ENCODE measurements around the gene SRBD1. TPM values are rescaled to one million over a fixed set of nuclear protein-coding genes. Genes with fewer than 3 reads are reported as not detected.

SRBD1 gene
- polyA plus RNA-seq, 1 donor (not counting 4 experiments of a cell fraction or from before 2014, with no cell fraction given), result 8.8 TPM

GRCh38 chr2:45651415-45652089, 40.5 kb upstream of the SRBD1 start, which contains the start of gene PRKCE:
Gene PRKCE, plus strand, starts transcription at chr2:45651675.
- Histone ChIP-seq H3K79me2 (ENCODE audit: control insufficient read depth, insufficient read depth, low read length) (no peaks in the 10 kb centered on the region), H3K4me2 (ENCODE audit: control insufficient read depth, extremely low read depth, insufficient read depth, low read depth, low read length) (peak within 1 kb of the TSS; percentile 91), H3K9me3 (ENCODE audit: control insufficient read depth, low read depth, low read length) (no peaks in the 10 kb centered on the region), H3K9ac (ENCODE audit: control insufficient read depth, extremely low read depth, insufficient read depth, low read length) (peak within 1 kb of the TSS; percentile 82), H3K27me3 (ENCODE audit: control insufficient read depth, extremely low read depth, insufficient read depth, low read length) (no peaks in the 10 kb centered on the region), H2AFZ (ENCODE audit: control insufficient read depth, low read length) (peak within 1 kb of the TSS; percentile 90), H3K36me3 (ENCODE audit: control insufficient read depth in 2 of 2, extremely low read depth in 1 of 2, insufficient read depth in 2 of 2, low read length in 2 of 2) (no peaks in the 10 kb centered on the region), H4K20me1 (ENCODE audit: control insufficient read depth, extremely low read depth, insufficient read depth, low read length) (no peaks in the 10 kb centered on the region), H3K9me1 (ENCODE audit: control insufficient read depth, extremely low read depth, insufficient read depth, low read length) (no peaks in the 10 kb centered on the region), H3K4me3 (ENCODE audit: control insufficient read depth in 2 of 3, extremely low read depth in 1 of 3, insufficient read depth in 2 of 3, low read depth in 1 of 3, low read length in 3 of 3) (peak within 1 kb of the TSS; percentile 80 to 94 (median 86)), H3K4me1 (ENCODE audit: control insufficient read depth, extremely low read depth, insufficient read depth, low read length) (peaks cover 14% of the 10 kb centered on the region), H3K27ac (ENCODE audit: control insufficient read depth, insufficient read depth, low read length) (peak within 1 kb of the TSS; percentile 73)
- dilution Hi-C loops (cut with MboI; ENCODE audit: extremely low pct_ligation_motif_present, low sequenced_read_pairs), result no loop called here
- TF ChIP-seq EZH2 (IDR thresholded peaks at IDR 0.05; ENCODE audit: low read length) (no peak), CTCF (optimal IDR thresholded peaks at IDR 0.05 in 1 of 3, IDR thresholded peaks at IDR 0.05 in 1 of 3, conservative IDR thresholded peaks at IDR 0.05 in 1 of 3; ENCODE audit: extremely low read depth in 1 of 3, insufficient read depth in 2 of 3, low read length in 3 of 3) (no peak)
- FAIRE-seq (no peak), DNase-seq (ENCODE audit: low read depth, low spot score) (no peak)

GRCh38 chr2:45650851-45651414, 39.9 kb upstream of the SRBD1 start:
- peak; percentile 73 for FAIRE-seq
- TF ChIP-seq EZH2 (IDR thresholded peaks at IDR 0.05; ENCODE audit: low read length), result no peak
- peak; percentile 30 to 66 (median 43) for TF ChIP-seq CTCF (optimal IDR thresholded peaks at IDR 0.05 in 1 of 3, IDR thresholded peaks at IDR 0.05 in 1 of 3, conservative IDR thresholded peaks at IDR 0.05 in 1 of 3; ENCODE audit: extremely low read depth in 1 of 3, insufficient read depth in 2 of 3, low read length in 3 of 3)
- H3K4me1 ChIP-seq (ENCODE audit: control insufficient read depth, extremely low read depth, insufficient read depth, low read length), result peaks cover 14% of the 10 kb centered on the region

More at GRCh38 chr2:45650851-45651414, 39.9 kb upstream of the SRBD1 start:
- no peaks in the 10 kb centered on the region for H3K79me2 ChIP-seq (ENCODE audit: control insufficient read depth, insufficient read depth, low read length)
- dilution Hi-C loops (cut with MboI; ENCODE audit: extremely low pct_ligation_motif_present, low sequenced_read_pairs), result no loop called here
- DNase-seq (ENCODE audit: low read depth, low spot score), result peak; percentile 57
- H3K9me1 ChIP-seq (ENCODE audit: control insufficient read depth, extremely low read depth, insufficient read depth, low read length), result no peaks in the 10 kb centered on the region
- peak overlapping the region; percentile 73 for H3K27ac ChIP-seq (ENCODE audit: control insufficient read depth, insufficient read depth, low read length)
- peak overlapping the region; percentile 91 for H3K4me2 ChIP-seq (ENCODE audit: control insufficient read depth, extremely low read depth, insufficient read depth, low read depth, low read length)
- H4K20me1 ChIP-seq (ENCODE audit: control insufficient read depth, extremely low read depth, insufficient read depth, low read length), result no peaks in the 10 kb centered on the region
- peak overlapping the region; percentile 84 for H2AFZ ChIP-seq (ENCODE audit: control insufficient read depth, low read length)
- no peaks in the 10 kb centered on the region for H3K9me3 ChIP-seq (ENCODE audit: control insufficient read depth, low read depth, low read length)
- peak overlapping the region; percentile 82 for H3K9ac ChIP-seq (ENCODE audit: control insufficient read depth, extremely low read depth, insufficient read depth, low read length)
- no peaks in the 10 kb centered on the region for H3K27me3 ChIP-seq (ENCODE audit: control insufficient read depth, extremely low read depth, insufficient read depth, low read length)
- H3K36me3 ChIP-seq (ENCODE audit: control insufficient read depth in 2 of 2, extremely low read depth in 1 of 2, insufficient read depth in 2 of 2, low read length in 2 of 2), result no peaks in the 10 kb centered on the region
- peak overlapping the region; percentile 80 to 94 (median 86) for H3K4me3 ChIP-seq (ENCODE audit: control insufficient read depth in 2 of 3, extremely low read depth in 1 of 3, insufficient read depth in 2 of 3, low read depth in 1 of 3, low read length in 3 of 3)
